Neural cell (in vitro differentiated cells): ENCODE data around the gene MTCL1. TPM values are rescaled to one million over a fixed set of nuclear protein-coding genes. Genes with fewer than 3 reads are reported as not detected.

Experiments
- H2AFZ ChIP-seq: fragments of 200-600, 300-800 bp; sonication (generic), shearing (Covaris generic); 2 replicates; pipeline ENCODE4 v1.6.0; 2014; ENCODE audit warnings: low read depth, mild to moderate bottlenecking, antibody characterized with exemption, low read length, moderate library complexity
- H3F3A ChIP-seq: fragments of 200-600 bp; shearing (Covaris generic); 2 replicates; pipeline ENCODE4 v1.6.1; 2016; ENCODE audit warnings: mild to moderate bottlenecking, moderate library complexity, mixed read lengths, antibody characterized with exemption, low read length; ENCODE audit not compliant: insufficient read depth, poor library complexity, severe bottlenecking
- H3K27ac ChIP-seq: fragments of 200-600, 300-800 bp; sonication (generic), shearing (Covaris generic); 2 replicates; pipeline ENCODE4 v1.5.1; 2014; ENCODE audit warnings: mild to moderate bottlenecking, low read length, moderate library complexity
- H3K27me3 ChIP-seq: fragments of 300-800, 200-600 bp; sonication (generic), shearing (Covaris generic); 2 replicates; pipeline ENCODE4 v1.6.0; 2014; ENCODE audit warnings: mild to moderate bottlenecking, low read depth, low read length, moderate library complexity; ENCODE audit not compliant: insufficient read depth
- H3K36me3 ChIP-seq: fragments of 300-800, 200-600 bp; sonication (generic), shearing (Covaris generic); 2 replicates; pipeline ENCODE4 v1.5.1; 2014; ENCODE audit warnings: mild to moderate bottlenecking, antibody characterized with exemption, low read length, moderate library complexity; ENCODE audit not compliant: insufficient read depth
- H3K4me2 ChIP-seq: fragments of 300-800, 200-600 bp; sonication (generic), shearing (Covaris generic); 2 replicates; pipeline ENCODE4 v1.6.0; 2014; ENCODE audit warnings: mild to moderate bottlenecking, low read length
- H3K4me3 ChIP-seq: fragments of 300-800, 200-600 bp; sonication (generic), shearing (Covaris generic); 2 replicates; pipeline ENCODE4 v1.5.1; 2014; ENCODE audit warnings: mild to moderate bottlenecking, low read length, moderate library complexity
- H3K79me2 ChIP-seq: fragments of 200-600 bp; shearing (Covaris generic); replicated peaks from 2 replicates; pipeline ENCODE4 v1.6.0; 2014; ENCODE audit warnings: mild to moderate bottlenecking, low read length, moderate library complexity; ENCODE audit not compliant: insufficient read depth
- H3K9ac ChIP-seq: fragments of 300-800, 200-600 bp; sonication (generic), shearing (Covaris generic); 2 replicates; pipeline ENCODE4 v1.6.1; 2016; ENCODE audit warnings: mild to moderate bottlenecking, low read length, mixed read lengths
- H3K9me2 ChIP-seq: fragments of 200-600 bp; shearing (Covaris generic); 2 replicates; pipeline ENCODE4 v1.6.1; 2016; ENCODE audit warnings: mild to moderate bottlenecking, low read length, mixed read lengths; ENCODE audit not compliant: insufficient read depth
- H3K9me3 ChIP-seq: fragments of 200-600, 300-800 bp; sonication (generic), shearing (Covaris generic); 2 replicates; pipeline ENCODE4 v1.6.1; 2016; ENCODE audit warnings: mild to moderate bottlenecking, mixed run types, low read length, moderate library complexity, mixed read lengths
- H4K20me1 ChIP-seq: fragments of 200-600 bp; shearing (Covaris generic); 2 replicates; pipeline ENCODE4 v1.6.1; 2016; ENCODE audit warnings: mild to moderate bottlenecking, mixed run types; ENCODE audit not compliant: insufficient read depth
- CTCF ChIP-seq: fragments of 450-650 bp; IDR thresholded peaks from 2 replicates; pipeline ENCODE4 v1.5.1; 2014; ENCODE audit warnings: antibody characterized with exemption, mild to moderate bottlenecking, moderate library complexity; ENCODE audit not compliant: poor library complexity, severe bottlenecking
- EP300 ChIP-seq: fragments of 450-650 bp; conservative IDR thresholded peaks from 2 replicates; pipeline ENCODE4 v1.6.1; 2014; ENCODE audit warnings: antibody characterized with exemption, mild to moderate bottlenecking, moderate library complexity; ENCODE audit not compliant: poor library complexity, severe bottlenecking
- EZH2 ChIP-seq: fragments of 200-600, 300-800 bp; shearing (Covaris generic), sonication (generic); IDR thresholded peaks from 2 replicates; pipeline ENCODE4 v1.6.1; 2014; ENCODE audit warnings: antibody characterized with exemption, low read length, borderline replicate concordance, mild to moderate bottlenecking; ENCODE audit not compliant: insufficient read depth, poor library complexity, severe bottlenecking
- MXI1 ChIP-seq: fragments of 450-650 bp; conservative IDR thresholded peaks from 2 replicates; pipeline ENCODE4 v1.6.1; 2014; ENCODE audit warnings: antibody characterized with exemption, mild to moderate bottlenecking; ENCODE audit not compliant: poor library complexity, severe bottlenecking
- POLR2AphosphoS5 ChIP-seq: IDR thresholded peaks from 2 replicates; pipeline ENCODE4 v1.6.1; 2012
- RAD21 ChIP-seq: fragments of 450-650 bp; conservative IDR thresholded peaks from 2 replicates; pipeline ENCODE4 v1.6.1; 2014; ENCODE audit warnings: antibody characterized with exemption, mild to moderate bottlenecking, moderate library complexity
- SMC3 ChIP-seq: fragments of 450-650 bp; conservative IDR thresholded peaks from 2 replicates; pipeline ENCODE4 v1.6.1; 2014; ENCODE audit warnings: antibody characterized with exemption, mild to moderate bottlenecking, moderate library complexity; ENCODE audit not compliant: poor library complexity
- TAF1 ChIP-seq: IDR thresholded peaks from 2 replicates; pipeline ENCODE4 v1.6.1; 2012; ENCODE audit warnings: low read depth
- polyA plus RNA-seq: library from polyadenylated mRNA; depleted of rRNA; stranded (reverse); fragments of >200 nt; gene quantifications from 2 replicates; pipeline ENCODE4 v1.2.3, GENCODE V29; 2014
- TF ChIP-seq, protein P1 (sequence below): IDR thresholded peaks from 2 replicates; pipeline ENCODE4 v1.6.1; 2012; ENCODE audit warnings: borderline replicate concordance

MTCL1 gene
- polyA plus RNA-seq, 1 donor from 2014 or later, result 20.8 TPM

- Histone ChIP-seq H4K20me1 (no peaks in the 10 kb centered on the region), H2AFZ (no peak overlapping the region), H3K79me2 (no peaks in the 10 kb centered on the region), H3K9ac (no peak overlapping the region), H3F3A (no peaks in the 10 kb centered on the region), H3K4me3 (no peak overlapping the region), H3K27ac (no peak overlapping the region), H3K4me2 (no peak overlapping the region), H3K36me3 (peaks cover 1% of the 10 kb centered on the region), H3K9me2 (no peaks in the 10 kb centered on the region), H3K27me3 (peaks cover 7% of the 10 kb centered on the region), H3K9me3 (no peaks in the 10 kb centered on the region)
- no peak for TF ChIP-seq CTCF
- no peak for TF ChIP-seq POLR2AphosphoS5
- TF ChIP-seq RAD21, result no peak
- no peak for TF ChIP-seq MXI1
- TF ChIP-seq TAF1, result no peak
- TF ChIP-seq, protein P1, sequence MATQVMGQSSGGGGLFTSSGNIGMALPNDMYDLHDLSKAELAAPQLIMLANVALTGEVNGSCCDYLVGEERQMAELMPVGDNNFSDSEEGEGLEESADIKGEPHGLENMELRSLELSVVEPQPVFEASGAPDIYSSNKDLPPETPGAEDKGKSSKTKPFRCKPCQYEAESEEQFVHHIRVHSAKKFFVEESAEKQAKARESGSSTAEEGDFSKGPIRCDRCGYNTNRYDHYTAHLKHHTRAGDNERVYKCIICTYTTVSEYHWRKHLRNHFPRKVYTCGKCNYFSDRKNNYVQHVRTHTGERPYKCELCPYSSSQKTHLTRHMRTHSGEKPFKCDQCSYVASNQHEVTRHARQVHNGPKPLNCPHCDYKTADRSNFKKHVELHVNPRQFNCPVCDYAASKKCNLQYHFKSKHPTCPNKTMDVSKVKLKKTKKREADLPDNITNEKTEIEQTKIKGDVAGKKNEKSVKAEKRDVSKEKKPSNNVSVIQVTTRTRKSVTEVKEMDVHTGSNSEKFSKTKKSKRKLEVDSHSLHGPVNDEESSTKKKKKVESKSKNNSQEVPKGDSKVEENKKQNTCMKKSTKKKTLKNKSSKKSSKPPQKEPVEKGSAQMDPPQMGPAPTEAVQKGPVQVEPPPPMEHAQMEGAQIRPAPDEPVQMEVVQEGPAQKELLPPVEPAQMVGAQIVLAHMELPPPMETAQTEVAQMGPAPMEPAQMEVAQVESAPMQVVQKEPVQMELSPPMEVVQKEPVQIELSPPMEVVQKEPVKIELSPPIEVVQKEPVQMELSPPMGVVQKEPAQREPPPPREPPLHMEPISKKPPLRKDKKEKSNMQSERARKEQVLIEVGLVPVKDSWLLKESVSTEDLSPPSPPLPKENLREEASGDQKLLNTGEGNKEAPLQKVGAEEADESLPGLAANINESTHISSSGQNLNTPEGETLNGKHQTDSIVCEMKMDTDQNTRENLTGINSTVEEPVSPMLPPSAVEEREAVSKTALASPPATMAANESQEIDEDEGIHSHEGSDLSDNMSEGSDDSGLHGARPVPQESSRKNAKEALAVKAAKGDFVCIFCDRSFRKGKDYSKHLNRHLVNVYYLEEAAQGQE, result no peak
- TF ChIP-seq SMC3, result no peak
- no peak for TF ChIP-seq EP300
- TF ChIP-seq EZH2, result no peak
Observed at GRCh38 chr18:8780227-8780626, 74.9 kb downstream of the MTCL1 start.

GRCh38 chr18:8781671-8782070 lies 76.3 kb downstream of the MTCL1 start:
- Histone ChIP-seq H3K9me3 (no peaks in the 10 kb centered on the region), H4K20me1 (no peaks in the 10 kb centered on the region), H3K4me3 (no peak overlapping the region), H3K4me2 (no peak overlapping the region), H3K79me2 (no peaks in the 10 kb centered on the region), H3K9ac (no peak overlapping the region), H2AFZ (no peak overlapping the region), H3K27me3 (no peaks in the 10 kb centered on the region), H3F3A (no peaks in the 10 kb centered on the region), H3K9me2 (no peaks in the 10 kb centered on the region), H3K36me3 (peaks cover 6% of the 10 kb centered on the region), H3K27ac (no peak overlapping the region)
- TF ChIP-seq EZH2 (no peak), EP300 (no peak), RAD21 (no peak), MXI1 (no peak), CTCF (no peak), POLR2AphosphoS5 (no peak), TAF1 (no peak), SMC3 (no peak)
- TF ChIP-seq, protein P1, result no peak
